Thymus (tissue), 11 donors: ENCODE measurements around the gene GPSM3. TPM values are rescaled to one million over a fixed set of nuclear protein-coding genes. Genes with fewer than 3 reads are reported as not detected.

ENCODE experiments used
- DNase-seq, 9 donors: peaks; one replicate each; pipeline ENCODE4 v3.0.0-alpha.2; 2013; ENCODE audit warnings: low spot score in 9 of 9, low read depth in 6 of 9, missing footprints in 1 of 9
- H3K27ac ChIP-seq, 2 donors: one replicate each; pipeline ENCODE4 v1.5.1; 2013; ENCODE audit warnings: control low read depth in 1 of 2, low read depth in 1 of 2, low read length in 1 of 2, mild to moderate bottlenecking in 1 of 2, moderate library complexity in 1 of 2
- H3K27me3 ChIP-seq, 2 donors: one replicate each; pipeline ENCODE4 v1.5.1; 2013; ENCODE audit warnings: low read length in 1 of 2; ENCODE audit not compliant: control insufficient read depth in 2 of 2, insufficient read depth in 1 of 2
- H3K36me3 ChIP-seq, 2 donors: one replicate each; pipeline ENCODE4 v1.5.1; 2013; ENCODE audit warnings: low read length in 1 of 2, mild to moderate bottlenecking in 1 of 2, moderate library complexity in 1 of 2; ENCODE audit not compliant: control insufficient read depth in 2 of 2, insufficient read depth in 2 of 2
- H3K4me1 ChIP-seq, 2 donors: one replicate each; pipeline ENCODE4 v1.5.1; 2013; ENCODE audit warnings: low read length in 2 of 2; ENCODE audit not compliant: control insufficient read depth in 2 of 2, insufficient read depth in 2 of 2
- H3K4me3 ChIP-seq, 2 donors: one replicate each; pipeline ENCODE4 v1.5.1; 2013; ENCODE audit warnings: low read length in 2 of 2, control low read depth in 1 of 2, mild to moderate bottlenecking in 1 of 2
- H3K9me3 ChIP-seq, 2 donors: one replicate each; pipeline ENCODE4 v1.5.1; 2013; ENCODE audit warnings: low read length in 1 of 2, mild to moderate bottlenecking in 1 of 2; ENCODE audit not compliant: control insufficient read depth in 2 of 2, insufficient read depth in 1 of 2
- WGBS: extraction: QIAGEN DNeasy Blood & Tissue Kit; methylation state at CpG from one replicate; pipeline ENCODE4 v1.1.7; 2013; 5-methylcytosine and 5-hydroxymethylcytosine counted together
- polyA plus RNA-seq: library from polyadenylated mRNA; stranded (reverse); fragments of 200-250 nt; gene quantifications from one replicate; pipeline ENCODE4 v1.2.3, GENCODE V29; 2013
- total RNA-seq: library from RNA; stranded (reverse); fragments of 120-200 nt; gene quantifications from one replicate; pipeline ENCODE4 v1.2.4, GENCODE V29; 2013
- donor health status: healthy.

The GPSM3 gene
- total and polyA plus RNA-seq, 2 donors, result 130 to 146 TPM

- WGBS, result 92% methylated on average over 10 of the region's 10 CpGs
- Histone ChIP-seq H3K27ac (no peak overlapping the region), H3K27me3 (no peaks in the 10 kb centered on the region), H3K4me1 (peaks cover 22 to 42% of the 10 kb centered on the region in 2 donors), H3K4me3 (no peak overlapping the region), H3K9me3 (peaks cover 1 to 4% of the 10 kb centered on the region in 2 donors), H3K36me3 (peaks cover 42 to 48% of the 10 kb centered on the region in 2 donors)
- DNase-seq, result no peak
Measured at GRCh38 chr6:32179766-32180405, 12.6 kb downstream of the GPSM3 start.

DNA sequence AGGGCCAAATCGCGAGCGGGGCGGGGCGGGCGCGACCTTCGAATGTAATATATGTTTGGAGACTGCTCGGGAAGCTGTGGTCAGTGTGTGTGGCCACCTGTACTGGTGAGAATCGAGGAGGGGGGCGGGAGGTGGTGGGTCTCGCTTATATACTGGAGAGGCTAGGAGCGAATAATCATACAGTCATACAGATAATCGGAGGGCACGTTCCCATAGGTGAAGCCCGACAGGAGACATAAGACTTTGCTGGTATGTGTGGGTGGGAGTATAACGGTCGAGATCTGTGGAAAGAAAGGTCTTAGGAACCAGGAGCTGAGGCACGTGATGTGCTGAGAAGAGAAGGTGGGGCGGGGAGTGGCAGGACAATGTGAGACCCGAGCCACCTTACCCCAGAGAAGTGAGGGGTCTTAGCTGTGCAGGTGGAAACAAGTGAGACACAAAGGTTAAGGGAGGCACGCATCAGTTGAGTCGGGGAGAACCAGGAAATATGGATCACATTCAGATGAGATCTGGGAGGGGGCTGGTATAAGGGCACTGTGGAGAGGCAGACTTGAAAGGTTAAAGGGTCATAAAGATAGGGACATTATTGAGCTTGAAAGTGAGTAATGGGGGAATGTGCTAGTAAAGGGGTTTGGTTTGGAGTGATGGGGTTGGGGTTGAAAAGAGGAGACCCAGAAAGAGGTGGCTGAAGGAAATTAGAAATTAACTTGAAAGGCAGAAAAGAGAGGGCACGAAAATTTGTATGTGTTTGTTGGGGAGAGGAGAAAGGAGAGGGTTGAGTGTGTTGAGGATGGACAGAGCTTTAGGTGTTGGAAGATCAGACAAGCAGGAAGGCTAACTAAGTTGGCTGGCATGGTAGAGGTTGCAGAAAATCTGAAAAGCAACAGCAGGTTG, 13.6 kb downstream of the GPSM3 start:
- peak overlapping the region; percentile 95 to 97 for H3K27ac ChIP-seq
- H3K4me3 ChIP-seq, result peak overlapping the region; percentile 79 to 80
- 2% methylated on average over 24 of the region's 24 CpGs for WGBS
- H3K4me1 ChIP-seq, result peaks cover 26 to 46% of the 10 kb centered on the region in 2 donors
- H3K9me3 ChIP-seq, result peaks cover 1 to 4% of the 10 kb centered on the region in 2 donors
- no peaks in the 10 kb centered on the region for H3K27me3 ChIP-seq
- DNase-seq, result peak in 1 of 9 donors; percentile 41
- H3K36me3 ChIP-seq, result peaks cover 34 to 41% of the 10 kb centered on the region in 2 donors

GRCh38 chr6:32177788-32178546, 14.5 kb downstream of the GPSM3 start, which contains the start of gene RNF5:
Gene RNF5, plus strand, starts transcription at chr6:32178405. Its CDS starts 107 bp downstream, at chr6:32178512.
- Histone ChIP-seq H3K9me3 (peaks cover 1 to 4% of the 10 kb centered on the region in 2 donors), H3K4me3 (peak within 1 kb of the TSS; percentile 79 to 80), H3K36me3 (peaks cover 26 to 33% of the 10 kb centered on the region in 2 donors), H3K27ac (peak within 1 kb of the TSS; percentile 95 to 97), H3K4me1 (peaks cover 26 to 55% of the 10 kb centered on the region in 2 donors), H3K27me3 (no peaks in the 10 kb centered on the region)
- WGBS, result under 1% methylated on average over 33 of the region's 33 CpGs
- DNase-seq, result peak; percentile 96 to 100 (median 100)

GRCh38 chr6:32177183-32177787, 15.2 kb downstream of the GPSM3 start:
- Histone ChIP-seq H3K36me3 (peaks cover 19 to 26% of the 10 kb centered on the region in 2 donors), H3K27ac (peak overlapping the region; percentile 95 to 97), H3K4me1 (peaks cover 26 to 55% of the 10 kb centered on the region in 2 donors), H3K27me3 (no peaks in the 10 kb centered on the region), H3K4me3 (peak overlapping the region; percentile 79 to 80), H3K9me3 (peaks cover 0 to 4% of the 10 kb centered on the region in 2 donors)
- WGBS, result 1% methylated on average over 20 of the region's 20 CpGs
- DNase-seq, result peak in 3 of 9 donors; percentile 55 to 81 (median 55)

DNA sequence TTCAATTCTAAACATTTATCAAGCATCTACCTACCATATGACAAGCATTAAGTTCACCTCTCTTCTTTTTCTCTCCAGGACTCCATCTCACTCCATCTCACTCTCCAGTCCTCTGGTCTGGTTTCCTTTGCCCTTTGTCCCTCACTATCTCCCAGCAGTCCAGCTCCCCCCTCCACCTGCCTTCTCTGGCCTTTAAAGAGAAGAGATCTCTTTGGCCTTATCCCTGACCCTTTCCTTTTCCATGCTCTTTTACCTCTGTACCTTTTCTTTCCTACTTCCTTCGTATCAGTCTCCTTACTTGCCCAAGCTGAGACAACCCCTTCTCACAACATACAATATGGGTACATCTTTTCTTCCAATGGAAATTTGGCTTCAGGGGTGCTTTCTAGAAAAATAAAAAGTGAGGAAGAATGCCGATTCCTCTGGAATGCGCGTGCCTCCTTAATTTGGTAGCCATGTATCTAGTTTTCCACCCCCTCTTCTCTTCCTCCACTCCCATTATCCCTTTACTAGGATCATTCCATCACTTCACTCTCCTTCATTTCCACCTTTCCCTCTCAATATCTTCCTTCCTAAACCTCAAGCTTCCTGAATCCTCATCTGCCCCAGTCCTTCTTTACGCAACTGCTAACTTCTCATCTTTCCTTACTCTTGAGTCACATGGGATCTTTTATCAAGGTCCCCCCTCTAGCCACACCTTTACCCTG, 15.8 kb downstream of the GPSM3 start:
- peaks cover 26 to 54% of the 10 kb centered on the region in 2 donors for H3K4me1 ChIP-seq
- peak overlapping the region; percentile 79 to 80 for H3K4me3 ChIP-seq
- peaks cover 0 to 4% of the 10 kb centered on the region in 2 donors for H3K9me3 ChIP-seq
- DNase-seq, result peak in 1 of 9 donors; percentile 24
- WGBS, result 42% methylated on average over 5 of the region's 5 CpGs
- H3K27ac ChIP-seq, result peak overlapping the region; percentile 95 to 97
- no peaks in the 10 kb centered on the region for H3K27me3 ChIP-seq
- peaks cover 16 to 20% of the 10 kb centered on the region in 2 donors for H3K36me3 ChIP-seq

DNA sequence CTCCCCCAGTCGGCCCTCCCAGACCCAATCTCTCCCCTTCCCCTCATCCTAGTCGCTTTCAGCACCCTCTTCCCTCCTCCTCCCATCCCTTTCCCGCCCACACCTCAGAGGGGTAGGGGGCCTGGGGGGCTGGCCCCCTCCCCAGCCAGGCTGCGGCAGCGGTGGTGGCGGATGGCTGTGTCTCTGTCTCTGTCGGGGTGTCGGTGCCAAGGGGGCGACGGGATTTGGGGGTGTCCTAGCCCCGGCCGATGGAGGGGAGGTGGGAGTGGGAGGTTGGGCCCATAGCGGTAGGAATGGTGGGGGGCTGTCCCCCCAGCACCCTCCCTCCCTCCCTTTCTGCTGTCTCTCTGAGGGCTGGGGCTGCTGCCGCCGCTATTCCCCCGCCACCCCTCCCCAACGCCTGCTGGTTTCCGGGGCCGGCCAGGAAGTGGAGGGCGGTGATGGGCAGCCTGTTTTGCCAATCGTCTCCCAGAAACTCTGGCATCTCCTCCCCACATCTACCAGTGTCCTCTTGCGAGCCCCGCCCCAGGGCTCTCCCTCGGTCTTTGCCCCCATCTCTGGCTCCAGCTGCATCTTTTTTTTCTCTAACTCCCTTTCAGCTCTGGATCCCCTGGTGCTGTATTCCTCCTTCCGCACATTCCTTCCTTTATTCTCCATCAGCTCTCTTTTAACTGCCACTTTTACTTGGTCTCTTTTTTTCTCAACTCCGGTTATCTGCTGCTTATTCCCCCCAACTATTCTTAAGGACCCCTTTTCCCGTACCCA, 16.6 kb downstream of the GPSM3 start, which contains the start of gene AGPAT1:
AGPAT1 (minus strand) TSS at position 374 of the 765 bp plus-strand sequence. CDS start 4,588 bp downstream, outside the sequence.
- peak within 1 kb of the TSS; percentile 80 to 97 for H3K4me3 ChIP-seq
- H3K36me3 ChIP-seq, result peaks cover 16 to 17% of the 10 kb centered on the region in 2 donors
- peaks cover 0 to 4% of the 10 kb centered on the region in 2 donors for H3K9me3 ChIP-seq
- under 1% methylated on average over 27 of the region's 27 CpGs for WGBS
- H3K4me1 ChIP-seq, result peaks cover 26 to 54% of the 10 kb centered on the region in 2 donors
- no peaks in the 10 kb centered on the region for H3K27me3 ChIP-seq
- H3K27ac ChIP-seq, result peak within 1 kb of the TSS; percentile 95 to 97
- DNase-seq, result peak; percentile 92 to 99 (median 97)

DNA sequence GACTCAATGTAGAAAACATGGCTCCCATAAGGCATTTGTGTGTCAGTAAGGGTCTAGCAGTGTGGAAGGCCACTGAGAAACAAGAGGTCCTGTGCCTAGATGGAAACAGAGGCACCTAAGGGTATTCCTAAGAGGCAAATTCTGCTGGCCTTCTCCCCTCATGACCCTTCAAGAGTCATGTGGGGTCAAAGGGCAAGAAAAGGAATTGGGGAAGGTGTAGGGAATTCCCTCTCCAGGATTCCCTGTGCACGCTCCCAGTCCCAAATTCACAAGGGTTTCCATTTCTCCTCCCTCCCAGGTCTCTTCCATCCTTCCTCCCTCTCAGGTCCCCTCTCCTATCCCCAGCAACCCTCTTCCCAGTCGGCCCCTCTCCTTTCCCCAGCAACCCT, 17.1 kb downstream of the GPSM3 start:
- DNase-seq, result no peak
- H3K4me3 ChIP-seq, result peak overlapping the region; percentile 80 to 97
- 49% methylated on average over 2 of the region's 2 CpGs for WGBS
- peaks cover 0 to 4% of the 10 kb centered on the region in 2 donors for H3K9me3 ChIP-seq
- peaks cover 17% of the 10 kb centered on the region in 2 donors for H3K36me3 ChIP-seq
- H3K4me1 ChIP-seq, result peaks cover 26 to 54% of the 10 kb centered on the region in 2 donors
- H3K27ac ChIP-seq, result peak overlapping the region; percentile 58 to 76
- H3K27me3 ChIP-seq, result no peaks in the 10 kb centered on the region
